Endometrial microvascular endothelial cells (primary cell): ENCODE data around the gene KCTD3. TPM values are rescaled to one million over a fixed set of nuclear protein-coding genes. Genes with fewer than 3 reads are reported as not detected.

ENCODE experiments used
- in situ Hi-C: cut with HindIII; loops from 2 replicates; pipeline ENCODE4 v1.10.0; 2017; ENCODE audit warnings: low sequenced_read_pairs, low pct_unique_long_range_greater_than_20kb; ENCODE audit errors: inconsistent ontology term
- total RNA-seq: library from RNA; depleted of rRNA; stranded (reverse); fragments of >200 nt; gene quantifications from one replicate; pipeline ENCODE4 v1.2.3, GENCODE V29; 2015; ENCODE audit errors: inconsistent ontology term

Gene KCTD3
- total RNA-seq, 1 donor from 2014 or later, result 22.3 TPM

- in situ Hi-C loops, result no loop called here
Observed at GRCh38 chr1:215551806-215552205, 15.3 kb upstream of the KCTD3 start.

GRCh38 chr1:215554865-215555264, 12.2 kb upstream of the KCTD3 start:
- in situ Hi-C loops, result no loop called here

- in situ Hi-C loops, result no loop called here
Observed at GRCh38 chr1:215555531-215555930, 11.6 kb upstream of the KCTD3 start.

DNA sequence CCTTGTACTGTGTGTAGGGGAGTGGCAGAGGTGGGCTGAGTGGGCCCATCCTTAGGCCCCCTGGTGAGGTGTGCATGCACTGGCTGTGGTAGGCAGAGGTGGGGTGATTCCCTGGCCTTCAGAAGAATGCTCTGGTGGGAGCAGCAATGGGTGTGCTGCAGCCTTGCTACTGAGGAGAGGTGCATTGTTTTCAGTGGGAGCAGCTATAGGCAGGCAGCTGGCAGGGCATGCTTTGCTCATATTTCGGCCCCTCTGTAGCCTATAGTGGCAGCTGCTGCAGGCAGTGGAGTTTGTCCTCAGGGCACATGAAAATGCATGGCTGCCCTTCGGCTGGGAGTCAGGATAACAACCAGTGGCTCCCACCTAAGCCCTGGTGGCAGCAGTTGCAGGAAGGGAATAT, 10.1 kb upstream of the KCTD3 start:
- in situ Hi-C loops, result no loop called here

DNA sequence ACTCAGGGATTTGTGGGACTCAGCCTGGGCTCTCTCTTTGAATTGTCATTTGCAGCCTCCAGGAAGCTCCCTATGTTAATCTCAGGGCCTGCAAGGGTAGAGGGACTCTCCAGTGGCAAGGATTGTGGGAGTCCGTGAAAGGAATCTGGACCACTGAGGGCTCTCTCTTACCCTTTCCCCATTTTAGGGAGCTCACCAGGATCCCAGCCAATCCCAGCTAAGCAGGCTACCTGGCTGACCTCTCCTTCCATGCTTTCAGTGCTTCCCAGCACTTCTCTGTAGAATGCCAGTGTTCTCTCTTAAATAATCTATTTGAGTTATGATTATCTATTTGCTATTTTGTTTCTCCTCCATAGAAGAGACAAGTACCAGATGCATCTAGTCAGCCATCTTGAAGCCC, 9.6 kb upstream of the KCTD3 start:
- in situ Hi-C loops, result no loop called here

DNA sequence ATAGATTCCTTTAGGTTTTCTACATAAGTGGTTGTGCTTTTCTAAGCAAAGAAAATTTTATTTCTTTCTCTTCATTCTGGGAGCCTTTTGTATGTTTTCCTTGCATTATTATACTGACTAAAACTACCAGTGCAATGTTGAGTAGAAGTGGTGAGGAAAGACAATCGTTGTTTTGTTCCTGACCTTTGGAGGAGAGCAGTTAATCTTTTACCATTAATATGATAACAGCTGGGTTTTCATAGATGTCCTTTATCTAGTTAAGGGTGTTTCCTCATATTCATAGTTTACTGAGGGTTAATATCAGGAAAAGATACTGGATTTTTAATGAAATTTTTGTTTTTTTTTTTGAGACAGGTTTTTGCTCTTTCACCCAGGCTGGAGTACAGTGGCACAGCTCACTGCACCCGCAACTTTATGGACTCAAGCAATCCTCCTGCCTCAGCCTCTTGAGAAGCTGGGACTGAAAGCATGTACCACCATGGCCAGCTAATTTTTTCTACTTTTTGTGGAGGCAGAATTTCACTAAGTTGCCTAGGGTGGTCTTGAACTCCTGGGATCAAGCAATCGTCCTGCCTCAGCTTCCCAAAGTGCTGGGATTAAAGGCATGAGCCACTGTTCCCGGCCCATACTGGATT, 9.0 kb upstream of the KCTD3 start:
- in situ Hi-C loops, result no loop called here

- in situ Hi-C loops, result no loop called here
Observed at GRCh38 chr1:215567491-215568298, 591 bp downstream of the KCTD3 start.

GRCh38 chr1:215568299-215568692, 1.2 kb downstream of the KCTD3 start:
- in situ Hi-C loops, result no loop called here

DNA sequence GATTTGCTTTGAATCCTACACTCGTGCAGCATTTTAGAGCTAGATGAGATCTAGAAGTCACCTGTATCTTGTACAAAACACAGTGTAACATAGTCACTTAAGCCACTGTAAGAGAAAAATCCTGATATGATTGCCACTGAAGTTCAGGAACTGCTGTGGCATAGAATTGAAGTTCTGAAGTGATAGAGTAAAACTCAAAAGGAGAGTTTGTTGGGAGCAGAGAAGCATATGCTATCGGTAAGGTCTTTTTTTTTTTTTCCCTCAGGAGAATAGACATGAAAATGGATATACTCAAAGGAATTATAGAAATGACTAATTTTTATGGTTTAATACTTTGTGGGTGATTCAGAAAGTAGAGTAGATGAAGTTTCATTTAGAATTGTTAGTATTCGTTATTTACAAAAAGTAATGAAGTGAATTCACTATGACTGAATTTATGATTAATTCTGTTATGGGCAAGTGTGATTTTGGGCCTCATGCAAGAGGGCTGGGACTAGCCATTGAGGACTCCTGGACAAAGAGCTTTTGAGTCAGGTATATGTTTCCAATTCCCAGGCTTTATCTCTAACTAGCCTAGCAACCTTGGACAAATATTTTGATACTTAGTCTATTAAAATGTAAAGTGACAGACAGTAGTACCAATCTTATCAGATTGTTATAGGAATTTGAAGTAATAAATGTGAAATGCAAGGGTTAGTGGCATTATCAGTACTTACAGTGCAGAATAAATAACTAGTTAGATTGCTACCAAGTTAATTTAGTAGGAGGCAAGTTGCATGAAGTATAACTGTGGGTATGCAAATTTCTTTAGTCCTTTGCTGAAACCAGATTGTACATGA, 3.1 kb downstream of the KCTD3 start:
- in situ Hi-C loops, result no loop called here

GRCh38 chr1:215581896-215582295, 14.8 kb downstream of the KCTD3 start:
- in situ Hi-C loops, result no loop called here

- in situ Hi-C loops, result no loop called here
Observed at GRCh38 chr1:215583185-215583749, 16.2 kb downstream of the KCTD3 start.

DNA sequence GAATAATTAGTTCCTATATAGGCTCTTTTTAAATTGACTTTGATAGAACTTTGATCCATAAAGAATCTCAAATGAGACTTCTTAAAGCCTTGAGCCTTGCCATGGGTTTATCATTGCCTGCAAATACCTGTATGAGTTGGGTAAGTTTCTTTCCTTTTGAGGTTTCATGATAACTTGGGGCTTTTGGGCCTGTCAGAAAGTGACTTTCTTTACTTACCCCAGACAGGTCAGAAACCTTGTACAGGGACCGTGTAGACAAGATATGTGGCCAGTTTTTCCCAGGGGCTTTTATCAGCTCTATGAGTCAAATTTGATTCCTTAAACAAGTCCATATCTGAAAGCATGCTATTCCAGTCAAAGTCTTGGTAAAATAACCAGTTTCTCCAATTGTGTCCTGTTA, 17.3 kb downstream of the KCTD3 start:
- in situ Hi-C loops, result no loop called here

DNA sequence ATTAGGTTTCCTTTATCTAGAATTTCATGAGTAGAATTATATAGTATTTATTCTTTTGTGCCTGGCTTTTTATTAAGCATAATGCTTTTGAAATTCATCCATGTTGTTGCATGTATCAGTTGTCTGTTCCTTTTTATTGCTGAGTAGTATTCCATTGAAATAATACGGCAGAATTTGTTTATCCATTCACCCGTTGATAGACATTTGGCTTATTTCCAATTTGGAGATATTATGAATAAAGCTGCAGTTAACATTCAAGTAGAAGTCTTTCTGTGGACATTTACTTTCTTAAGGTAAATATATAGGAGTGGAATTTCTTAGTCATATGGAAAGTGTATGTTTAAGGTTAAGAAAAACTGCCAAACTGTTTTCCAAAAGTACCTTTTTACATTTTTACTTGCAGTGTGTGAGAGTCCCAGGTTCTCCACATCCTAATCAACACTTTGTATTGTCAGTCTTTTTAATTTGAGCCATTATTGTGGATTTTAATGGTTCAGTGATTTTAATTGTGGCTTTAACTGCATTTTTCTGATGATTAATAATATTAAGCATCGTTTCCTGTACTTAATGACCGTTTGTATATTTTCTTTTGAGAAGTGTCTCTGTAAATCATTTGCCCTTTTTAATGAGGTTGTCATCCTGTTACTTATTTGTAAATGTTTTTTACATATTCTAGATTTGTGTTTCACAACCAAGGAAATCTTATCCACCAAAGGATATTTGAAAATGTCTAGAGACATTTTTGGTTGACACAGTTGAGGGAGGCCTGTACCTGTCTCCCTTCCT, 22.7 kb downstream of the KCTD3 start:
- in situ Hi-C loops, result no loop called here

DNA sequence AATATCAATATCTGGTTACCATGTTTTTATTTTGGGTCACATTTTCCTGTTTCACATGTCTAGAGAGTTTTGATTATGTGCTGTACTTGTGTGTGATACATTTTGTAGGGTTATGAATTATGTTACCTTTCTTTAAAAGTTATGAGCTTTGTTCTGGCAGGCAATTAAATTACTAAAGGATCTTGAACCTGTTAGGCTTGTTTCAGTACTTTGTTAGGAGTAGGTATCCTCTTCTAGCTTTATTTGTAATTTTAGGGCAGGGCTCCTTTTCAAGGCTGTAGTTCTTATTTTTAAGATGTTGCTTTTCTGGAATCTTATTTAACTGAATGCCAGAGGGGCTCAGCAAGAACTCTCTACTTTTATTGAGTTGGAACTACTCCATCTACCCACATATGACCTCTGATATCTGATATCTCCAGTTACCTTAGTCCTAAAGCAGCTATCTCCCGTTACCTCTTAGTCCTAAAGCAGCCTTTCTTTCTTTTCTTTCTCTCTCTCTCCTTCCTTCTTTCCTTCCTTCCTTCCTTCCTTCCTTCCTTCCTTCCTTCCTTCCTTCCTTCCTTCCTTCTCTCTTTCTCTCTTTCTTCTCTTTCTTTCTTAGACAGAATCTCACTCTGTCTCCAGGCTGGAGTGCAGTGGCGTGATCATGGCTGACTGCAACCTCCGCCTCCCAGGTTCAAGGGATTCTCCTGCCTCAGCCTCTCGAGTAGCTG, 23.8 kb downstream of the KCTD3 start:
- in situ Hi-C loops, result no loop called here

GRCh38 chr1:215594640-215595039, 27.5 kb downstream of the KCTD3 start:
- in situ Hi-C loops, result no loop called here

GRCh38 chr1:215595231-215595630, 28.1 kb downstream of the KCTD3 start:
- in situ Hi-C loops, result no loop called here

GRCh38 chr1:215597961-215598360, 30.9 kb downstream of the KCTD3 start:
- in situ Hi-C loops, result no loop called here

GRCh38 chr1:215599418-215600074, 32.4 kb downstream of the KCTD3 start:
- in situ Hi-C loops, result no loop called here
